Activated gamma-delta T cell (primary cell): Measurements from ENCODE around the gene NAP1L4.
"Not testable (repeated sequence)": the region's sequence is repeated elsewhere in the genome, so short reads cannot be mapped to it uniquely, and the experiment has no call there.

ENCODE experiments used
- DNase-seq: peaks from one replicate; lab custom pipeline; 2025; lab: John Stamatoyannopoulos, UW

NAP1L4 gene

DNA sequence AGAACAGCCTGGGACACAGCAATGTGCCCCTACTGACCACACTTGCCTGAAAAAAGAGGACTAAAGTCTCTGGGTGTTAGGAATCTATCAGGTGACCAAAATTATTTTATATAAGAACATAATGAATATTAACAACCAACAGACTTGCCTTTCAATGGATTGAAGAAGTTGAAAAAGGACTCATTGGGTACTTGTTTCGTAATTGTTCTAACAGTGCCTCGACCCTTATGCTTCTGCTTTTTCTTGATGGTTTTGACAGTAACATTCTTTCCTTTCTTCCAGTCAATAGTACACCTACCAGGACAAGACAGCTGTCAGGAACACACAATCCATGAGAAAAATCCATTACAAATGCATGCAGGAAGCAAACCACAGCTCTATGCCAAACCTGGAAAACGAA lies 33.9 kb downstream of the NAP1L4 start:
- no peak for DNase-seq

DNA sequence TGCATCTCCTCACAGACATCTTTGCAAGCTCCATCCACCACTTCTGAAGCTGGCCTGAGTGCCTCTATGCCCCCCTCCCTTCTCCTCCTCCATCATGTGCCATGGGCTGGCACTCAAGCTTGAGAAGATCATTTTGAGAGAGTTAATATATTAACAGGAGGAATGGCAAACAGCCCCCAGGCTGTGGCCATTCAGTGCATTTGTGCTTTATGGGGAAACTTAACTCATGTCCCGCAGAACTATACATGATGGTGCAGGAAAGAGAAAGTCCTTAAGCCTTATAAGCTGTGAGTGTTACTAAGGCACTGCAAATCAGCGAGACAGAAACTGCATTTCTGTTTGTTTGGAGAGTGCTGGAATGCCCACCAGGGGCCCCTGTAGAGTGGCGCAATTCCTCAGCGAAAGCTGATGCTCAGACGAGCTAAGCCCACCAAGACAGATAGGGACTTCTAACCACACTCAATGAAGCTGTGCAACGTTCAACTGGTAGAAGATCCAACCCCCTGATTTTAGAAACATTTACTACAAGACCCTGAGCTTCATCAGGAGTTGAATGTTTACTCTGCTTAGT lies 36.1 kb downstream of the NAP1L4 start:
- no peak for DNase-seq

DNA sequence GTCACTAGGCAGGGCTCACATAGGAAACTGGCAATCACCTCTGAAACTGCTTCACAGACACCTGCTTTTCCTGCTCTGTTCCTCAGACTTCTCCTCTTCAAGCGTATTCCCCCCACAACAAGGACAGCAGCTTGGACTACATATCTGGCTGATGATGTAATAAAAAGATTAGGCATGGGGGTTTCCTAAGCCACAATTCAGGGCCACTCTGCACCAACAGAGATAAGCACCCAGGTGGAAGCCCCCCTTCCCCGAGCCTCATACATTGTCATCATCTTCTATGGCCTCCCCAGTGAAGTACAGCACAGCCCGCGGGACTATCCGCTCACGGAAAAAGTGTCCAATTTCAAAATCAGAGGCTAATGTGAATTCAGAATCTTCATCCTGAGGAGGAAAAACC lies 37.9 kb downstream of the NAP1L4 start:
- DNase-seq, result no peak

DNA sequence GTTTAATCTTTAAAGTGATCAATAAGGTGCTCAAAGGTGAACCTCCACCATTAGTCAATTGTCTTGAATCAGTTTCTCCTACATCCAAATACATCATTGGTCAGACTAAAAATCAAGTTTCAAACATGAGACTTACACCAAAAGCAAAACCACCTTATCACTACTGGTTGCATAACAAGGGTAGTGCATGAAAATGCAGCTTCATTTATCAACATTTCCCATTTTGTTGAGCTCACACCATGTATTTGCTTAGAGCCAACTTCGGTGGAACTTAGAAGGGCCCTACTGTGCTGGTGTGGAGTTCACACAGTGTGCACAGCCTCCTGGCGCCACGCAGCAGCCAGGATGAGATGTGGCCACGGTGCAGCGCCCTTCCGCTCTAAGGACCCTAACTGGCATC lies 39.8 kb downstream of the NAP1L4 start:
- no peak for DNase-seq

DNA sequence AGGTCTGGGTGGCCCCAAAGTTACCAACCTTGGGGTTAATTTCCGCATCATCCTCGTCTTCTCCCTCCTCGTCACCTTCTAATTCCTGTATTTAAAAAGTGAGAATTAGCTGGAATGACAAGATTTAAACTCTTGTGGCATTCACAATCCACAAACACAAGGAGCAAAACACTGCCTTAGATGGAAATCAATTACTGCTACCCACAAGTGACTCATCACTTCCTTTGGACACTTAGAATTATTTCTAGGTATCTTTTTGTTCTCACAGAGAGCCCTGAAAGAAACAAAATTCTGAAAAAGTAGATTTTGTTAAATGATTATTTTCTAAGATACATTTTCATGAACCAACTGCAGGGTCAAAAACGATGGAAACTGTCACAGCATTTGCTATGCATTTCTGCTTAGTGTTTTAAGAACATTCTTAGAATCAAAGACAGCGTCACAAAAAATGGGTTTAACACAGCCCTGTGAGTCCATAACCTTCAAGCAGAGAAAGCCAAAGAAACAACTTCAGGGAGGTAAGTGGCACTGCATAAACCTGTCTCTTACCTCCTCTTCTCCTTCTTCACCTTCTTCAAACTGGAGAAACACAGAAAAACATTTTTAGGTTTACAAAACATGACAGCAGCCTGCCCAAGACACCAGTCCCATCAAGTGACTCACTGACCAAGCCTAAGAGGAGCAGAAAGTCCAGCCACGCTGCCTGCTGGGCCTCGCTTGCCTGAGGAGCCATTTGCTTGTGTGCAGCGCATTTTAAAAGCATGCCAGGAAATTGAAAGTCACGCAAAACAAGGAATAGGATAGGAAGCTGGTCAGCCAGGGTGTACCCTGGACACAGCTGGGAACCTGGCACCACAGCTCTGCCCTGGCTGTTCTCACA lies 40.7 kb downstream of the NAP1L4 start:
- no peak for DNase-seq

DNA sequence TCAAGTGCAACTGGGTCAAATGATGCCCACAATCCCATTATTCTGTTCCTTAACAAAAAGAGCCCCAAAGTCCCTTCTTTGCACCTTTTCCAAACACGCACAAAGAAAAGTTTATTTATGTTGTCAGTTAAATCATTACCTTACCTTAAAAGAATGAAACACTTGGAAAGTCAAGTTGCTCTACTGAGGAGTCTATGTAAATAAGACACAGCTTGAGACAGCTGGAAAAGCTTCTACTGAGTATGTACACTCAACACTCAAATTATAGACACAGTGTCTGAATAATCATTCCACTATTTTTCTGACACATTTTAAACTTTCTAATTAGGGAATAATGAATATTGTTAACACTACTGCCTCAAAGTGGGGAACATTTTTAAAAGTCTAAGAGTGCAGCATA lies 41.3 kb downstream of the NAP1L4 start:
- DNase-seq, result no peak

DNA sequence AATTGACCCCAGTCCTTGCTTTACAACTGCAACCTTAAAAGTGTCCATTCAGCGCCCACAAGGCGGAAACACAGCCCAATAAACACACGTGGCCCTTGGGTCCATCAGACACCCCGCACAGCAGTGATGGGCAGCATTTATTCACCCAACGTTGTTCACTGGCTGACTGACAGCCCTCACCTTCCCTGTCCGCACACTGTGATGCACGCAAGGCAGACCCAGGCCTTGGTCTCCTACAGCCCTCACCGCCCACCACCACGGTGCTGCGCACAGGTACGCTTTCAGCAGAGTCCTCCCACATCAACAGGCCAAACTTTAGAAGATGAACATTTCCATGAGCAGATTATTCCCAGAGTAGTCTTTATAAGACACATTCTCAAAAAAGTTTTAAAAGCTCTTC lies 42.2 kb downstream of the NAP1L4 start:
- DNase-seq, result no peak

DNA sequence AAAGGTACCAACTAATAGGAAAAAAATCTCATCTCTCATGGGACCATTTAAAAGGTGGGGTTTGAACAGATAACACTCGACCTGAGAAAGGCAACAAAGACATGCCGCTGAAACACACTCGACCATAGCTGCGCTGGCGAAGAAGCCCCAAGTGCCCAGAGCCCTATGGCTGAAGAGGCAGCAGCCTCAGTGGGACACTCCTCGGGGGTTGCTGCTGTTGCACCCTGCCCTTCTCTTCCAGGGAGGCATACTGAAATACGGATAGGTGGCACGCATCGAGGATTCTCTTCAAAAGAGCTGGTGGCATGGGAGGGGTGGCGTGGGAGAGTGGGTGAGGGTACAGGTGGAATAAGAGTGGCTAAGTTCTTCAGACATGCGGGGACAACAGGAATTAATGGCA lies 44.4 kb downstream of the NAP1L4 start:
- no peak for DNase-seq

DNA sequence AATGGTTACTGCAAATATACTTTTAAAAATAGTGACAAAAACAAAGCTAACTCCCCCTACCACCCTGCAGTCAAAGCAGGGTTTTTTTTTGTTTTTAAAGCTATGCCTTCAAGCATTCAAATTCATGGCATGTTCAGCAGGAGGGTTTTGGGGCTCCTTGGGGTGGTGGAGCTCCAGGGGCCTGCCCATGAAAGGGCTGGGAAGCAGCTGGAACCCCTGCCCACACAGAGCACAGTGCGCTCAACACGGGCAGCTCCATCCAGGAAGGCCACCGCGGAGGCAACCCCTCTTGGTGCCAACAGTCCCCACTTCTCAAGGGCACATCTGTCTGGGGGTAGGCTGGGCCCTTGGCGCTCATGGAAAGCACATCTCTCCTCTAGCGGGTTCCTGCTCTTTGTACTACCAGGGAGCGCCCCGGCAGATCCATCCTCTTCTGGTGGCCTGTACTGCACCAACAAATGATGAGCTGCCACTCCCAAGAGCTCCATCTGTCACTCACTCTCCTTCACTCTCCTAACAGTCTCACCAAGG lies 46.3 kb downstream of the NAP1L4 start:
- no peak for DNase-seq

DNA sequence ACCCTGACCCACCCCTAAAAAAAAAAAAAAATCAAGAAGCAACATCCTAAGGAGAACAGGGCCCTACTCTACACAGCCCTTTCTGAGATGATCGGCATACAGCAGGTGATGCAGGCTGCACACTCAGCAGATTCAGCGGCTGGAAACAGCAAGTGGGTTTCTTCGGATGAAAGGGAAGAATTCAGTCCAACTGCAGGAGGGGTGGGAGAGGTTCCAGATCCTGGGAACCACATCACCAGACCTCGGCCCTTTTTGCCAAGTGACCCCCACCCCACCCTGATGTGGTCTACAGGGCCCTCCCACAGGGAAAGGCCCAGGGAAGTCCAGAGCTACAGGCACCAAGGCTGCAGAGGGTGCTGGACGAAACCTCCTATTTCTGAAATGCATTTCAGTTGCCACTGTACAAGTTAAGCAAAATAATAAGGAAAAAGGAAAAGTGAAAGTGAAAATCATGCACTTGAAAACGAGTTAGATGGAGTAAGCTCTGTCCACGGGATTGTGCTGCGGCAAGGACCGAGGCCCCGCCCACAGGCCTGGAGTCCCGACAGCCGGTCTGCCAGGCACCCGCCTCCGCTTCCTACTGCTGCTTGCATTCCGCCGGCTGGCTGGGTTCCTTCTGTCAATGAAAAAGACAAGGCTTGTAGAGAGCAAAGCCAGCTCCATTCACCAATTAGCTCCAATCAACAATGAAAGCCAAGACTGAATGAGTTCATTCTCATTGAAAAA lies 46.9 kb downstream of the NAP1L4 start:
- no peak for DNase-seq

DNA sequence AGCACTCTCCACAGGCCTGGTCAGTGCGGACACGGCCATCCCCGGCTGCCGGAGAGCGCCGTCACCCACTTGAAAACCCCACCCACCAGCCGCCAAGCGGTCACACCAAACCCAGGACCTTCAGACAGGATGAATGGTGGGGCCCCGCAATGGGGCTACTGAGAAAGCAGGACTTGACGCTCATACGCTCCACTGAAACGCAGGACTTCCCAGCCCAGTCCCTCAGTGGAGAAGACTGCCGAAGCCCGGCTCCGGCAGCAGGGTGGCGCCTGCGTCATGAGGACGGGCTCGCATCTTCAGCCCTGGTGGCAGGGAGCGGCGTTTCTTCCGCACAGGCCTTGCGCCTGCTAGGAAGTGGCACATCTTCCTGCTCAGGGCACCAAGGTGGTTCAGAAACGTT lies 47.6 kb downstream of the NAP1L4 start:
- DNase-seq, result no peak

DNA sequence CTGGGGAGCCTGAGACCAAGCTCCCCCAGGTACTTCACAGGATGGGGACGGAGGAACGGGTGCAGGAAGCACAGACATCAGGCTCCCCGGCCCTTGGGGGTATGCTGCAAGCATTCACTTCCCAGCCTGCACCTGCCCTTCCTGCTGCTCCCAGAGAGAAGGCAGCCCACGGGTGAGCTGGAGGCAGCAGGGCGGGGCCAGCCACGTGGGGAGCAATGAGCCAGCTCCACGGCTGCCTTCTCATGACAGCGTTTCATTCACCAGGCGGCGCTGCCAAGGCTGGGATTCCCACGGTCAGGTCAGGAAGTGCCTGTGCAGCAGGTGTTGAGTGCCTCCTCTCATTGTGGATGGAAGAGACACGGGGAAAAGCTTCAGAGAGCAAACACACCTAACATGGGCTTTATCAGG lies 48.4 kb downstream of the NAP1L4 start:
- DNase-seq, result no peak

DNA sequence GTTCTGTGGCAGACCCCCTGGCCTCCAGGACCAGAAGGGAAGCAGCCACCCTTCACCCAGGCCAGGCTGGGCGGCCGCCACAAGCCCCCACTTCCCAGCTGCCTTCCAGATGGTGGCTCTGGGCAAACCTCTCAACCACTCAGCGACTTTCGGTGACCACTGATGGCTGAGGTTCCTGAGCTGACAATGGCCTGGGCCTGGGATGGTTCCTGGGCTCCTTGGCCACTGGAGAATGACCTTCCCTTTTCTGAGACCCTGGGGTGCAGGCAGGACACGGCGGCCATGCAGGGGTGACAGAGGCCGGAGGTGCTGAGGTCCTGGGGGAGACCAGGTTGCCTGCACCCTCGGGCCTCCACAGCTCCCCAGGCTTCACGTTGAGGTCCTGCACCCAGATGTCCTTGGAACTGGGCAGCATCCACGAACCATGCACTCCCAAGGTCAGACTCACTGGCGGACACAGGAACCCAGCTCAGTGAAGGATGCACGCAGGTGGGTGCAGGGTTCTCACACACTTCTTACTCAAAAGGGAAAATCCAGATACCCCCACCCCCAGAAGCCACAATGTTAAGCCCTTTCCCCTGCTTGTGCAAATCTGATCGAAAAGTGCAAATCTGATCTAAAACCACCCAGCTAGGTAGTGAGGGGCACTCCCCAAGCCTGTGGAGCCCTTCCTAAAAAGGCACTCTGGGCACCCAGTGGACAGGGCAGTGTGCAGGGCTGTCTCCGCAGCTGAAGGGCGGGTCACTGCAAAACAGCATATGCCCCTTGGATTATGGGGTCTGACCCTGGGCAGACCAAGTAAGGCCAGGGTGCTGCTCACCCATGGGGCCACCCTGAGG lies 49.0 kb downstream of the NAP1L4 start:
- no peak for DNase-seq

DNA sequence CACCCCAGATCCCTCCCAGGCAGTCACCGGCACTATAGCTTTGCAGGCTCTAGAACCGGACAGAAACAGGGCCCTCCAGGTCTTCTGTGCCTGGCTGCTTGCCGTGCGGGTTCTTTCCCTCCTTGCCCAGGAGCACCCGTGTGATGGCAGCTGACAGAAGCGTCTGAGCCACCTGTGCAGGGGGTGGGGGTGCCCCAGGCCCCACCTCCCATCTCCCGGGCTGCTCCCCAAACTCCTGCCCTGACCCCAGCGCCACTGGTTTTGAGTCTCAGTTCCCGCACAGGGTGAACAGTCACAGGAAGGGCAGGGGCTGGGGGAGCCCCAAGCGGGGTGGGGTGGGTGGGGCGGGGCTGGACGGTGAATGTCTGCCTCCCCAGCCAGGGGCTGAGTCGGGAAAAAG lies 49.7 kb downstream of the NAP1L4 start:
- DNase-seq, result no peak

DNA sequence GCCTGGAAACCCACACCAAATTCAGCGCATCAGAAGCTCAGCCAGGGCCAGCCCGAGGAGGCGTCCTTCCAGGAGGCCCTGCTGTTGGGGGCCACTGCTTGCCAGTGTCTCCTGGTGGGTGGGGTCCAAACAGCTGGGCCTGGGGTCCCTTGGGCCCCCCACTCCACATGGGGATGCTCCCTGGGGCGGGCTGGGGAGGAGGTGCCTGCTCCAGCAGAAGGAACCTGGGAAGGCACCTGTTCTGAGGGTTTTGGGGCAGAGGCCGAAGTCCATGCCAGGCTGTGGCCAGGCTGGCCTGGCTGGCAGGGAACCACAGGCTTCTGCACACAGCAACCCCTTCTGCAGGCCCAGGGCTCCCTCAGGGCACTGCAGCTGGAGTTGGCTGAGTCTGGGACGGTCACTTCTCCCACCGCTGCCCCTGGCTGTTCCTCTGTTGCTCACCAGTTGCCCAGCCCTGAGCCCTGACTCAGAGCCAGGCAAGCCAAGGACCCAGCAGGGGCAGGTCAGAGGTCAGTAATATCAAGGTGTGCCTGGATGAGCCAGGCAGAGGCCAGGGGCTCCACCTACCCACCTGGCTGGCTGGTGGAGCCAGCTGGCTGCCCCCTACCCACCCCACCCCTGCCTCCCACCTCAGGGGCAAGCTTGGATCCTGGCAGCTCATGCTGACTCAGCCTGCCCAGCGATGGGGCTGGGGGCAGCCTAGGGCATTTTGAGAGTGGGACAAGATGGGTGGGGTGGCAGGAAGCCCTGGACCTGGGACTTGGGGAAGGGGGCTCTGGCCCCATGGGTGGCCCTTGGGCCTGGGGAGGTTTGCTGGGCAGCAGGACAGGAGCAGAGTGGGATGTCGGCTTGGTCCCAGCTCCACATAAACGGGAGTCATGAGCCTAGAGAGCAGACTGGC lies 51.0 kb downstream of the NAP1L4 start:
- DNase-seq, result no peak

DNA sequence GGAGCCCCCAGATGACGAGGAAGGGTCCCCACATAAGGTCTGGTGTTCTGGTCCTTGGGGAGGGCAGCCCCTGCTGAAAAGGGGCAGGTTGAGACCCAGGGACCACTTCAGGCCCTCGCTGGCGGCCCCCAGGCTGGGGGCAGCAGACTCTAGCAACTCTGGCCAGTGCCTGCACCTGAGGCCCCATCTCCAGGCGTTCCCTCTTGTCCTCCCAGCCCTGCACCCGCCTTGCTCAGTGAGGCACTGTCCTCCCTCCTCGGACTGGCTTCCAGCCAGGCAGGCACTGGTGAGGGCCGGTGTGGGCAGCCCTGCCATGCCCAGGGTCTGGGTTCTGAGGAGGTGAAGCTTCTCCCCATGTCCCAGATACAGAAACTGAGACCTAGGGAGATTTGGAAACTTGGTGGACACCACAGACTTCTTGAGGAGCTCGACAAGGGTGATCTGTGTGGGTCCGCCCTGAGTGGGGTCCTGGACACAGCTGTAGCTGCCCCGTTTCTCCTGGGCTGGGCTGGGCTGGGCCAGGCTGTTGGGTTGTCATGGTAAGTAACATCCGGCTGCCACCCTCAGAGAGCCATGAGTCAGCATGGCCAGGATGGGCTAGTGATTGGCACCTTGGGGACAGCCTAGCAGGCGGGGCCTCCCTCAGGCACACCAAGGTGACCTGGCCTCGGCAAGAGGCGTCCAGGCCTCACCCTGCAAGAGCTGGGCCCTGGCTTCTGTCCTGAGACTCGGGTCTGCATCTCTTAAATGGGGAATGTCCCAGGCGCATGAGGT lies 51.8 kb downstream of the NAP1L4 start:
- DNase-seq, result no peak

DNA sequence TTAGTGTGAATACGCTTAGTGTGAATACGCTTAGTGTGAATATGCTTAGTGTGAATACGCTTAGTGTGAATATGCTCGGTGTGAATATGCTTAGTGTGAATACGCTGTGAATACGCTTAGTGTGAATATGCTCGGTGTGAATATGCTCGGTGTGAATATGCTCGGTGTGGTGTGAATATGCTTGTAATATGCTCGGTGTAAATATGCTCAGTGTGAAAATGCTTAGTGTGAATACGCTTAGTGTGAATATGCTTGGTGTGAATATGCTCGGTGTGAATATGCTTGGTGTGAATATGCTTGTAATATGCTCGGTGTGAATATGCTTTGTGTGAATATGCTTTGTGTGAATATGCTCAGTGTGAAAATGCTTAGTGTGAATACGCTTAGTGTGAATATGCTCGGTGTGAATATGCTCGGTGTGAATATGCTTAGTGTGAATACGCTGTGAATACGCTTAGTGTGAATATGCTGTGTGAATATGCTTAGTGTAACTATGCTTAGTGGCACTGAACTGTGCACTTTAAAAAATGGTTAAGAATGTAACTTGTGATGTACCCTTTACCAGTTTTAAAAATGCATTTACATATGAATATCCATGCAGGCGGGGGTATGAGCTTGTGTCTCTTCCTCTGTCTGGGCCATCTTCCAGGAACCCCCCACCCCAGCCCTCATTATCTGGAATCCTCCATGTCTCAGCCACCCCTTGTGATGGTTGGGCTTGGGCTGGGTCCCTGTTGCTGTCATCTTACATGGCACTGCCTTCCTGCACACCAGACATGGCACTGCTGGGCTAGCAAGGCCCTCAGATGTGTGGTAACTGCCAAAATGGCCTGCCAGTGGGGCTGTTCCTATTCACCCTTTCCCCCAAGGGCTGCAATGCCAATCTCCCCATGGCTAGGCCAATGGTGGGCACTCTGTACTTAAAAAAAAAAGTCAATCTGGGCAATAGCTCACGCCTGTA lies 53.4 kb downstream of the NAP1L4 start:
- DNase-seq, result not testable (repeated sequence)

DNA sequence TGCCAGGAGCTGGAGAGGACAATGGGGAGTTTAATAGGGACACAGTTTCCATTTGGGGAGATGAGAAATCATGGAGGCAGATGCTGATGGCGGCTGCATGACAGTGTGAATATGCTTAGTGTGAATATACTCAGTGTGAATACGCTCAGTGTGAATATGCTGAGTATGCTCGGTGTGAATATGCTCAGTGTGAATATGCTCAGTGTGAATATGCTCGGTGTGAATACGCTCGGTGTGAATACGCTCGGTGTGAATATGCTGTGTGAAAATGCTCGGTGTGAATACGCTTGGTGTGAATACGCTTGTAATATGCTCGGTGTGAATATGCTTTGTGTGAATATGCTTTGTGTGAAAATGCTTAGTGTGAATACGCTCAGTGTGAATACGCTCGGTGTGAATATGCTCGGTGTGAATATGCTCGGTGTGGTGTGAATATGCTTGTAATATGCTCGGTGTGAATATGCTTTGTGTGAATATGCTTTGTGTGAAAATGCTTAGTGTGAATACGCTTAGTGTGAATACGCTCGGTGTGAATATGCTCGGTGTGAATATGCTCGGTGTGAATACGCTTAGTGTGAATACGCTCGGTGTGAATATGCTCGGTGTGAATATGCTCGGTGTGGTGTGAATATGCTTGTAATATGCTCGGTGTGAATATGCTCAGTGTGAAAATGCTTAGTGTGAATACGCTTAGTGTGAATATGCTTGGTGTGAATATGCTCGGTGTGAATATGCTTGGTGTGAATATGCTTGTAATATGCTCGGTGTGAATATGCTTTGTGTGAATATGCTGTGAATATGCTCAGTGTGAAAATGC lies 54.3 kb downstream of the NAP1L4 start:
- not testable (repeated sequence) for DNase-seq
